Esophagus muscularis mucosa (tissue), 4 donors: Measurements from ENCODE around the gene AFP.

Source experiments
- EP300 ChIP-seq: sonication (generic); formaldehyde crosslinking; IDR thresholded peaks from one replicate; pipeline ENCODE4 v1.6.1; 2017; ENCODE audit warnings: antibody characterized with exemption
- POLR2A ChIP-seq: fragments of 450-650 bp; IDR thresholded peaks from one replicate; pipeline ENCODE4 v1.6.1; 2017; ENCODE audit warnings: antibody characterized with exemption, moderate library complexity, mild to moderate bottlenecking, low read depth
- POLR2AphosphoS5 ChIP-seq, 2 donors: sonication (generic); formaldehyde crosslinking; IDR thresholded peaks; one replicate each; pipeline ENCODE4 v1.6.1; 2017; ENCODE audit warnings: antibody characterized with exemption in 2 of 2
- TF ChIP-seq, protein P1 (sequence below), 3 experiments: fragments of 200-600 bp in 2 of 3; fragments of 450-650 bp in 1 of 3; sonication (generic) in 2 of 3; IDR thresholded peaks; one replicate each; pipeline ENCODE4 v1.5.1; 2017 to 2019; ENCODE audit warnings: antibody characterized with exemption in 3 of 3, mild to moderate bottlenecking in 2 of 3, moderate library complexity in 1 of 3

DNA sequence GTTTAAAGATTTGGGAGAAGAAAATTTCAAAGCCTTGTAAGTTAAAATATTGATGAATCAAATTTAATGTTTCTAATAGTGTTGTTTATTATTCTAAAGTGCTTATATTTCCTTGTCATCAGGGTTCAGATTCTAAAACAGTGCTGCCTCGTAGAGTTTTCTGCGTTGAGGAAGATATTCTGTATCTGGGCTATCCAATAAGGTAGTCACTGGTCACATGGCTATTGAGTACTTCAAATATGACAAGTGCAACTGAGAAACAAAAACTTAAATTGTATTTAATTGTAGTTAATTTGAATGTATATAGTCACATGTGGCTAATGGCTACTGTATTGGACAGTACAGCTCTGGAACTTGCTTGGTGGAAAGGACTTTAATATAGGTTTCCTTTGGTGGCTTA lies 30.9 kb upstream of the AFP start:
- TF ChIP-seq, protein P1, sequence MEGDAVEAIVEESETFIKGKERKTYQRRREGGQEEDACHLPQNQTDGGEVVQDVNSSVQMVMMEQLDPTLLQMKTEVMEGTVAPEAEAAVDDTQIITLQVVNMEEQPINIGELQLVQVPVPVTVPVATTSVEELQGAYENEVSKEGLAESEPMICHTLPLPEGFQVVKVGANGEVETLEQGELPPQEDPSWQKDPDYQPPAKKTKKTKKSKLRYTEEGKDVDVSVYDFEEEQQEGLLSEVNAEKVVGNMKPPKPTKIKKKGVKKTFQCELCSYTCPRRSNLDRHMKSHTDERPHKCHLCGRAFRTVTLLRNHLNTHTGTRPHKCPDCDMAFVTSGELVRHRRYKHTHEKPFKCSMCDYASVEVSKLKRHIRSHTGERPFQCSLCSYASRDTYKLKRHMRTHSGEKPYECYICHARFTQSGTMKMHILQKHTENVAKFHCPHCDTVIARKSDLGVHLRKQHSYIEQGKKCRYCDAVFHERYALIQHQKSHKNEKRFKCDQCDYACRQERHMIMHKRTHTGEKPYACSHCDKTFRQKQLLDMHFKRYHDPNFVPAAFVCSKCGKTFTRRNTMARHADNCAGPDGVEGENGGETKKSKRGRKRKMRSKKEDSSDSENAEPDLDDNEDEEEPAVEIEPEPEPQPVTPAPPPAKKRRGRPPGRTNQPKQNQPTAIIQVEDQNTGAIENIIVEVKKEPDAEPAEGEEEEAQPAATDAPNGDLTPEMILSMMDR (IDR thresholded peaks at IDR 0.05) = no peak
- TF ChIP-seq EP300 (no peak), POLR2A (no peak), POLR2AphosphoS5 (IDR thresholded peaks at IDR 0.05) (no peak)
